HG03175 (cell line): ENCODE measurements around the gene FAM50A.

Experiments used
- ATAC-seq: cut with Tn5 transposase; IDR thresholded peaks from one replicate; pipeline ENCODE4 v1.9.1; 2021; ENCODE audit warnings: mild to moderate bottlenecking, moderate library complexity; ENCODE audit not compliant: unreplicated experiment

FAM50A gene

DNA sequence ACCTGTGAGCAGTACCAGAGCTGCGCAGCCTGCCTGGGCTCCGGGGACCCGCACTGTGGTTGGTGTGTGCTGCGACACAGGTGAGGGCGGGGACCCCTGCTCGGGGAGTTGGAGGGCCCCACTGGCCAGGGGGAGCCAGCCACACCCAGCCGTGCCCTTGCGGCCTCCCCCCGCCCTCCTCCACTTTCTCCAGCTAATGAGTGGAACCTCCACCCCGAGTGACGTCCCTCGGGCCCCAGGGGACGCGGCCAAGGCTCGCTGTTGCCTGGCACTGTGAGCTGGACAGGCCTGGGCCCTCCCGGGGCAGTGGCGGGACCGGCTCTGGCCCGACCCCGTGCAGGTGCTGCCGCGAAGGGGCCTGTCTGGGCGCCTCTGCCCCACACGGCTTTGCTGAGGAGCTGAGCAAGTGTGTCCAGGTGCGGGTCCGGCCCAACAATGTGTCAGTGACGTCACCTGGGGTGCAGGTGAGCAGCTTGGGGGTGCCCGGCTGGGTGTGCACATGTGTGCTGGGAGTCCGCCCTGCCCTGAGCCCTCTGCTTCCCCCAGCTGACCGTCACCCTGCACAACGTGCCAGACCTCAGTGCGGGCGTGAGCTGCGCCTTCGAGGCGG lies 19.8 kb downstream of the FAM50A start:
- ATAC-seq, result no peak

DNA sequence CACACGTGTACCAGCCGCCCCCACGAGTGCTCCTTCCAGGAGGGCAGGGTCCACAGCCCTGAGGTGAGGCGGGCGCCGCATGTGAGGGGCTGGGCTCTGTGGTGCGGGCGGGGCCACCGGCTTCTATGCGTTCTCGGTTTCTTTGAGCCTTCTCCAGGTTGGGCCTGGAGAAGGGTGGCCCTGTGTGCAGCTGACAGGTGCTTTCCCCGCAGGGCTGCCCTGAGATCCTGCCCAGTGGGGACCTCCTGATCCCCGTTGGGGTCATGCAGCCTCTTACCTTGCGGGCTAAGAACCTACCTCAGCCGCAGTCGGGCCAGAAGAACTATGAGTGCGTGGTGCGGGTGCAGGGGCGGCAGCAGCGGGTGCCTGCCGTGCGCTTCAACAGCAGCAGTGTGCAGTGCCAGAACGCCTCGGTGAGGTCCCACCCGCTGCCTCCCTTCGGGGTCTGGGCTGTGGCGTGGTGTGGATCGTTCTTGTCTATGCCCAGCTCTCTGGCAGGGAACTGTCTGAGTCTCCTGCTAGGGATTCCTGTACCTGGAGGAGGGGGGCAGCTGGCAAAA lies 20.9 kb downstream of the FAM50A start:
- no peak for ATAC-seq

DNA sequence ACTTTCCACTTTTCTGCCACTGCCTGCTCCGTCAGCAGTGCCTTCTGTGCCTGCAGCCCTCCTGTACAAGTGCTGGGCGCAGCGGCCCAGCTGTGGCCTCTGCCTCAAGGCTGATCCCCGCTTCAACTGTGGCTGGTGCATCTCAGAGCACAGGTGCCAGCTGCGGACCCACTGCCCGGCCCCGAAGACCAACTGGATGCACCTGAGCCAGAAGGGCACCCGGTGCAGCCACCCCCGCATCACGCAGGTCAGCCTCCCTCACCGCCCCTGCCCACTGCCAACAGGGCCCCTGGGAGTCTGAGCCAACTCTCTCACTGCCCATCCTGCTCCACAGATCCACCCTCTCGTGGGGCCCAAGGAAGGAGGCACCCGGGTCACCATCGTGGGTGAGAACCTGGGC lies 21.7 kb downstream of the FAM50A start:
- no peak for ATAC-seq

DNA sequence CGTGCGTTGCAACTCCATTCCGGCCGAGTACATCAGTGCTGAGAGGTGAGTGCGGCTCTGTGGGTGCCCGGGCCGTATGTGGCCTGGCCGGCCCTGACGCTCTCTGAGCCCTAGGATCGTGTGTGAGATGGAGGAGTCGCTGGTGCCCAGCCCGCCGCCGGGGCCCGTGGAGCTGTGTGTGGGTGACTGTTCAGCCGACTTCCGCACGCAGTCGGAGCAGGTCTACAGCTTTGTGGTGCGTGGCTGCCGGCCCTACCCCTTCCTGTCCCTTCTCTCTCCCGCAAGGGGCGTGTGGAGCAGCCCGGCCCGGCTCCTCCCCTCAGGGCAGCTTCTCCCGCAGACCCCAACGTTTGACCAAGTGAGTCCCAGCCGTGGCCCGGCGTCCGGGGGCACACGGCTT lies 22.1 kb downstream of the FAM50A start:
- ATAC-seq, result no peak

DNA sequence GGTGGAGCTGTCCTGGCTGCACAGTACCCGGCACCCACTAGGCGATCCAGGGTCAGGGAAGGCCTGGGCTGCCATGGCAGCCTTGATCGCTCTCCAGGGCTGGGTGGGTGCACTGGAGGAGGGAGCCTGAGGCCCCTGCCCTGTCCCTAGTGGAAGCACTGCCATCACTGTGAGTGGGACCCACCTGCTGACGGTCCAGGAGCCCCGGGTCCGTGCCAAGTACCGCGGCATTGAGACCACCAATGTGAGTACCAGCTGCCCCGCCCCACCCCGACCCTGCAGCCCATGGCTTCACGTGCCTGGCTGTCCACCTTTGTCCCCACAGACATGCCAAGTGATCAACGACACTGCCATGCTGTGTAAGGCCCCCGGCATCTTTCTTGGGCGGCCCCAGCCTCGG lies 23.0 kb downstream of the FAM50A start:
- ATAC-seq, result no peak

DNA sequence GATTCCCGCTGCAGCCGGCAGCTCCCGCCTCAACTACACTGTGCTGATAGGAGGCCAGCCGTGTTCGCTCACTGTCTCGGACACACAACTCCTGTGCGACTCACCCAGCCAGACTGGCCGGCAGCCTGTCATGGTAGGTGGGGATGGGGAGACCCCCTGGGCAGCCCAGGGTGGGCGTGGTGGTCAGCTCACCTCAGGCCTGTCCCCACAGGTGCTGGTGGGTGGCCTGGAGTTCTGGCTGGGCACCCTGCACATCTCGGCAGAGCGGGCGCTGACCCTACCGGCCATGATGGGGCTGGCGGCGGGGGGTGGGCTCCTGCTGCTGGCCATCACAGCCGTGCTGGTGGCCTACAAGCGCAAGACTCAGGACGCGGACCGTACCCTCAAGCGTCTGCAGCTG lies 23.6 kb downstream of the FAM50A start:
- ATAC-seq, result no peak

DNA sequence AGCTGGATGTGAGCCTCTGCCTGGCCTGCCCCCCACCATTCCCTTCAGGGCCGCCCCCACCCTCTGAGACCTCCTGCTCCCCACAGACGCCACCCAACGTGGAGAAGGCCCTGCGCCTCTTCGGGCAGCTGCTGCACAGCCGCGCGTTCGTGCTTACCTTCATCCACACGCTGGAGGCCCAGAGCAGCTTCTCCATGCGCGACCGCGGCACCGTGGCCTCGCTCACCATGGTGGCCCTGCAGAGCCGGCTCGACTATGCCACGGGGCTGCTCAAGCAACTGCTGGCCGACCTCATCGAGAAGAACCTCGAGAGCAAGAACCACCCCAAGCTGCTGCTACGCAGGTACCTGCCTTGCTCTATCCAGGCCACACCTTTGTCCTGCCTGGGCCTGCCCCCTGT lies 24.3 kb downstream of the FAM50A start:
- no peak for ATAC-seq

DNA sequence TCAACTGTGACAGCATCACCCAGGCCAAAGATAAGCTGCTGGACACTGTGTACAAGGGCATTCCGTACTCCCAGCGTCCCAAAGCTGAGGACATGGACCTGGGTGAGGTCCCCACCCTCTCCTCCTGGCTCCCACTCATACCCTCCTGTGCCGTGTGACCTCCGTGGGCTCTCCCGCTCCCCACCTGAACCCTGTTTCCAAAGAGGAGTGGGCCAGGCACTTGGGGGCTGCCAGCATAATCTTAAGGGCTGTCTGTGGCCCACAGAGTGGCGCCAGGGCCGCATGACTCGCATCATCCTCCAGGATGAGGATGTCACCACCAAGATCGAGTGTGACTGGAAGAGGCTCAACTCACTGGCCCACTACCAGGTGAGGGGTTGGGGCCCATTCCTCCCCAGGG lies 25.2 kb downstream of the FAM50A start:
- ATAC-seq, result no peak

DNA sequence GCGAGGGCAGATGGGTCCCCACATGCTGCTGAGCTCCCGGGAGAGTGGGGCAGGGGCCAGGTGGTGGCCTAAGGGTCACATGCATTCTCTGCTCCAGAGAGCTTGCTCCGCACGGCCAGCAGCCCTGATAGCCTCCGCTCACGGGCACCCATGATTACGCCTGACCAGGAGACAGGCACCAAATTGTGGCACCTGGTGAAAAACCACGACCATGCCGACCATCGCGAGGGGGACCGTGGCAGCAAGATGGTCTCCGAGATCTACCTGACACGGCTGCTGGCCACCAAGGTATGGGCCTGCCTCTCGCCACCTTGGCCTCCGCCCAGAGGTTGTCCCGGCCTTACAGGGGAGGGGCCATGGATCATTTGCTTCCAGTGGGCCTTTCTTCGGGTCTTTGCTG lies 25.9 kb downstream of the FAM50A start:
- ATAC-seq, result no peak

DNA sequence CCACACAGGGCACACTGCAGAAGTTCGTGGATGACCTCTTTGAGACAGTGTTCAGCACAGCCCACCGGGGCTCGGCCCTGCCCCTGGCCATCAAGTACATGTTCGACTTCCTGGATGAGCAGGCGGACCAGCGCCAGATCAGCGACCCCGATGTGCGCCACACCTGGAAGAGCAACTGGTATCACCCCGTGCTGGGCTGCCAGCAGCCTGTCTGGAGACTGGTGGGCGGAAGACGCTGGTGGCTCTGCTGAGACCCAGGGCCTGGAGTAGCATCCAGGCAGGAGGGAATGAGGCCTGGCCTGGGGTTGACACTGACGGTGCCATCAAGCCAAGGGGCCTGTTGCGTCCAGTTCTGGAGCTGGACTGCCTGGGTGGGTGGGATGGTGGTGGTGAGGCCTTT lies 26.5 kb downstream of the FAM50A start:
- ATAC-seq, result no peak

DNA sequence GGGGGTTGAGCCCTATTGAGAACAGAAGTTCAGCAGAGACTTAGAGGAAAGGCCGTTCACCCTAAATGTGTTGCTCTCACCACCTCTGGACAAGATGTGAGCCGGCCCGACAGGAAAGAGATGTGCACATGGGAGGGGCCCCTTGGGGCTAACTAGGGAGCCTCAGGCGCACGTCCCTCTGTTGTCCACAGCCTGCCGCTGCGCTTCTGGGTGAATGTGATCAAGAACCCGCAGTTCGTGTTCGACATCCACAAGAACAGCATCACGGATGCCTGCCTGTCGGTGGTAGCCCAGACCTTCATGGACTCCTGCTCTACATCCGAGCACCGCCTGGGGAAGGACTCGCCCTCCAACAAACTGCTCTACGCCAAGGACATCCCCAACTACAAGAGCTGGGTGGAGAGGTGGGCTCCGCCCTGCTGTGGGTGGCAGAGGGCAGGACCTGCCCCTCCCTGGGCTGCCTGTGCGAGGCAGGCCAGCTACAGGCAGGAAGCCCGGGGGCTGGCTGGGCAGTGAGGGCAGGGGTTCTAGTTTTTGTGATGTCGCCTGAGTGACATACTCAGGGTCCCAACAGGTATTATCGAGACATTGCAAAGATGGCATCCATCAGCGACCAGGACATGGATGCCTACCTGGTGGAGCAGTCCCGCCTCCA lies 27.1 kb downstream of the FAM50A start:
- no peak for ATAC-seq

DNA sequence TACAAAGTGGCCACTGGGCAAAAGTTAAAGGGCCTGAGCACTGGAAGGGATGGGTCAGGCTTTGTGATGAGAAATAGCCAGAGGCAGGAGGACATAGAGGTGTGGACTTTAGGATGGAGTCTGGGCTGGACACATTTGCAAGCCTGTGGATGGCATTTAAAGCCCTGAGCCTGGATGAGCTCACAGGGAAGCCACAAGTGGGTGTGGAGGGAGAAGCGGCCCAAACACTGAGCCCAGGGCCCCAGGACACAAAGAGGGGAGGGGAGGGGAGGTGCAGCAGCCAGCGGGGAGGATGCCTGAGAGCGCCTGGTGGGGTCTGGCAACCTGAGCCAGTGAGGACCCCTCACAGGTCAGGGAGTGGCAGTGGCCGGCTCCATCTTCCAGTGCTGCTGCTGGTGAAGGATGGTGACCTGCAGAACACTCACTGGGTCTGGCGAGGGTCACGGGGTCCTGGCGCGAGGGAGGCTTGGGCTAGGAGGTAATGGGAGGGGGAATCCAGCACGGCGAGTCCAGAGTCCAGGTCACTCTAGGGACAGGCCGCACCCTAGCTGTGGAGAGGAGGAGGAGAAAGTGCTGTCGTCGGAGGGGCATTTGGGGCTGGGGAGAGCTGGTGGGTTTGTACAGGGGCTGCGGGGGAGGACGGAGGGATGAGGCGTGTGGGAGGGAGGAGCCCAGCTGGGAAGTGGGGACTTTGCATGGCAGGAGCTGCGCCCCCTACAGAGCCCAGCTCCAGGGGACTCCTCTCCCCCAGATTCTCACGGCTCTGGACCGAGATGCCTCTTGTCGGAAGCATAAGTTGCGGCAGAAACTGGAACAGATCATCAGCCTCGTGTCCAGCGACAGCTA lies 28.1 kb downstream of the FAM50A start:
- no peak for ATAC-seq

DNA sequence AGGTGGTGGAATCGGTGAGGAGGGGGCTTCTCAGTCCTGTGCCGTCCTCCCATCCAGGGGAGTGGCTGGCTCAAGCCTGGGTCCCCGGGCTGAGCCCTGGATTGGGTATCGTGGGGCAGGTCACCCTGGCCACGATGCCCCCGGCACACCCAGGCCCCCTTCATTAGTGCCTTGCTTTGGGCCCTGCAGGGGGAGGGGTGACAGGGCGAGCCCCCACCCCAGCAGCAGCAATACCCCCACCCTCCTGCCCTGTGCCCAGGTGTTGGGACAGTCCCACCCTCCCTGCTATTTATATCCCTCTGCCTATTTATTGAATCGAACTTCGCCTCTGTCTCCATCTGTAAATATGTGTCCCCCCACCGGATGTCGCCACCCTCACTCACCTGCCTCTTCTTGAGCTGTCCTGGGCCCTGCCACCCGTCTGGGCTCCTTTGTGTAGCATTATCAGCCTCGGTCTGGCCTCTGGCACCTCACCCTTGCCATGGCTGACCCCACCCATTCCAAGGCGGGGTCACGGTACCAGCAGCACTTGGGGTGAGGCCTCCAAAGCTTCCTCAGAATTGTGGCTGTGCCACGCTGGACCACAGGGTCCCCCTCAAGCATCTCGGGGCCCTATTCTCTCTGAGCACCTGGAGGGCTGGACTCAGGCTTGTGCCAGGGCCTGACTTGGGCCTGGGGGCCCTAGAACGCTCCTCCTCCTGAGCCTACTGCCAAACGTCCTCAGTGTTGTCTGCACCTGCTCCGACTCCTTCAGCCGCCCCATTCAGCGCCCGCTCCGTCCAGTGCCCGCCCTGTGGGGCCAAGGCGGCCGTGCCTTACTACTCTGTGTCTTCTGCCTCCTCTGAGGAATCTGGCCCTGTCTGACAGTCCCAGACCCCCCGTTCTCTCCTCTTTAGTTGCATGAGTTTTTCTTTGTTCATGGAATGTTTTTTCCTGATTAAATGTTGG lies 29.0 kb downstream of the FAM50A start:
- ATAC-seq, result no peak

DNA sequence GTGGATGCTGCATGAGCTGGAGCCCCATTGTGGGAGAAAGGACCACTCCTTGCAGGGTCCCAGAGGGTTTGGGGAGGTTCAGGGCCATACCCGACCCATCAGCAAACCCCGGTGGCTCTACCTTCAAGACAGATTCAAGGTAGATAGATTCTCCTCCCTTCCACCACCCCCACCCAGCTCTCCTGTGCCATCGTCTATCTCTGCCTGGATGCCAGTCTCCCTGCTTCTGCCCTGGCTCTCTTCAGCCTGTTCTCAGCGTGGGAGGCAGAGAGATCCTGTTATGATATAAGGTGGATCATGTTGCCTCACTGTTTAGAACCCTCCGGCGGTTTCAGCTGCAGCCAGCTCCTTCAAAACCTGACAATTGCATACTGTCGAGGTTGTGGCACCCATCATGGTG lies 29.7 kb downstream of the FAM50A start:
- no peak for ATAC-seq

DNA sequence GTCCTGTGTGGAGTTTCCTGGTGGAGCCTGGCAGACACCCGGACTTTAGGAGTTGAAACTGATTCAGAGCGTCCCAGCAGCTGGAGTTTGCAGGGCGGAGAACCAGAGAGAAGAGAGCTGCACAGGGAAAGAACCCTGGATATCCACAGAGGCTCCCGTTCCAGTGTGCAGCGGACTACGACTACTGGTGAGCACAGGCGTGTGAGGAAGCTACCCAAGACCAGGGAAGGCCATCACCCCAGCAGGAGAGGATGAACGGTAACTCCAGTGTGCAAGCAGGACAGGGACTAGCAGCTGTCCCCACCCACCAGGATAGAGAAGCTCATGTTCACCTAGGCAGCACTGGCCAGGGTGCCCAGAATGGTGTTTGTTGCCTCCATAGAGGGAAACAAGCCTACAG lies 32.9 kb downstream of the FAM50A start:
- no peak for ATAC-seq

DNA sequence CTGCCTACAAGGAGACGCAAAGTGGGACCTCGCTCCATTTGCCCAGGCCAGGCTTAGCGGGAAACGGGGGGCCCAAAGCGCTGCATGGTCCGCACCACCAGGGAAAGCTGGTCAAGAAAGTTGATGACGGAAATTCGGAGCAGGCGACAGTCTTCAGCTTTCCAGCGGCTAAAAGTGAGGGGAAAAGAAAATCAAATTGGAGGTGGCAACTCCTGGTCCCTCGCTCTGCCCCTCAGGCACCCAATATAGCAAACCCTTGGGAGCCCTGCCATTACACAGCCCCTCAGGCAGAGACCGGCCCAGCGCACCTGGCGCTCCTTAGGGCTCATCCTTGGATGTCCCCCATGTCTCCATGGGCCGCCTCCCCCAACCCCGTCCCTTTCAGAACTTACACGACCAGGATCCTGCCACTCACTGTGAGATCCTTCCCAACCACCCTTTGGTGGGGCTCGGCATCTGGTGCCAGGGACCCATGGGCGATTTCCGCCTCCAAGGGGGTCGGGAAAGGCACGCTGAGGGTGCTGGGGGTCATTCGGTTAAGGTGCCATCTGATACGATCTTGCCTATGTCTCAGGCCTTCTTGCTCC lies 34.0 kb downstream of the FAM50A start:
- no peak for ATAC-seq

DNA sequence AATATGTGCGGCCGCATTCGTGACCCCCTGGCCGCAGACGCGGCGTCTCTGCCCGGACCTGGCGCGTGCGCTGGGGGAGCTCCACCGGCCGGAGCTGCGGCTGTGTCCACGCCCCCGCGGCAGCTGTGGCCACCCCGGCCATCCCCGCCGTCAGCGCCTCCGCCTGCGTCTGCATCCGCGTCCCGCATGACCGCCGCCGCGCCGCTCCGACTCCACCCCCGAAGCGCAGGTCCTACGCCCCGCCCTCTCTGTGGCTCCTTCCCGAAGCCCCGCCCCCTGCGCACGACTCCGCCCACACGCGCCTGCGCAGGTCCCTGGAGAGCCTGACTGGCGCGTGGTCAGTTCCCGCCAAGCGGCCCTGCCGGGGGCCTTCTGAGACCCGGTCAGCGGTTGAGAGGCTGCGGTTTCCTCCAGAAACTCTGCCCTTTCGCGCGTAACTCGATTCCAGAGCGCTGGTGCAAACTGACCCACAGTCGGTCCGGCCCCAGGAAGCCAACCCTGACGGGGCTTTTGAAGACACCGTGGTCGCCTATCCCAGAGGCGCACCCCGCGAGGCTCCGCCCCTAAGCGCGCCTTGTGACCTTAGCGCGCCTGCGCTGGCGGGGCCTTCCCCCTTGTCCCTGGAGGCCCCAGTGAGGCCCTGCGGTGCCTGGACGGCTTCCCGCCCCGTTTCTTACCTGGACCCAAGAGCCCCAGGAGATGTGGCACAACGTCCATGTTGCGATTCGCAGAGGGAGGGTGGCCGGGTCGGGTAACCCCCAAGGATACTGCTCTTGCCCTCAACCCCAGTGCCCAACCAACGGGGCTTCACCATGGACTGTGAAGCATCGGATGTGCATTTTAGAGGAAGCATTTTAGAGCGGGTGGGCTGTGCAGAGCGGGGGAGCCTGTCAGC lies 35.0 kb downstream of the FAM50A start, which contains the start of gene LAGE3:
TSS of gene LAGE3 (minus strand) at position 554 of the 895 bp plus-strand sequence. CDS start at position 188, 366 bp downstream.
- peak; percentile 90 for ATAC-seq

DNA sequence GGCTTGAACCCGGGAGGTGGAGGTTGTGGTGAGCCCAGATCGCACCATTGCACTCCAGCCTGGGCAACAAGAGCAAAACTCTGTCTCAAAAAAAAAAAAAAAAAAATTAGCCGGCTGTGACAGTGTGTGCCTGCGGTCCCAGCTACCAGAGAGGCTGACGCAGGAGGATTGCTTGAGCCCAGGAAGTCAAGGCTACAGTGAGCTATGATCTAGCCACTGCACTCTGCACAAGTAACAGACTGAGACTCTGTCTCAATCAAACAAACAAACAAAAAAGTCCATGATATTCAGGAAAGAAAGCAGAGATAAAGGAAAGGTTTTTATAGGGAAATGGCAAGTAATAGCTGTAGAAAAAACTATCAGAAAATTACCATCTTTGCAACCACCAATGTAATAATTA lies 37.3 kb downstream of the FAM50A start:
- ATAC-seq, result no peak

DNA sequence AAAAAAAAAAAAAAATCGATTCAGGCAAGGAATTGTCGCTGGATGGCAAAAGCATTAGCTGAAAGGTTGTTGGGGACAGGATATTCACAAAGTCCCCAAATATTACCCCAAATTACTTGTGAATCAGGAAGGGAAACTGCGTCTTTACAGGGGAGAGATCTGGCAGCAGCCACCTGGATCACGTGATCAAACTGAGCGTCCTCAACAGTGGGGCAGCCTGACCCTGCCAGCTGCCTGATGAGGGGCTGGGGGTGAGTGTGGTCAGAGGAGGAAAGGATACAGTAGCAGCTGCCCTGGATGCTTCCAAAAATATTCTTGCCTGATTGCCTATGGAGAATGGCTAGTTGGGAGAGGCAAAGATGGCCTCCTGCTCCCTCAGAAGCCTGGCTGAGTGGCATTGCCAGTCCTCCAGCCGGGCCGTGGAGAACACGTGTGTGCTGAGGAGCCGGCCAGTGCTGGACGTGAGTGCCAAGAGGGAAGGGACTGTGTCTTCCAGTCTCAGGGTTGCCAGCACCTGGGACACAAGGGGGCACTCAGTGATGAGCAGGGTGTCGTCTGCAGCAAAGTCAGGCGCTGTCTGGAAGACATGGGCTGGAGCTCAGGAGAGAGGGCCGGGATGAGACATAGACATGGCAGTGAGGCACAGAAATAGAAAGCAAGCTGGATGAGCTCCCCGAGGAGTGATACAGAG lies 38.1 kb downstream of the FAM50A start:
- ATAC-seq, result no peak
